Stimulated activated CD4-positive, alpha-beta T cell treated with anti-CD3 and anti-CD28 coated beads, Interleukin-4, amount 100 ng/mL, for 24 hours (primary cell): Measurements from ENCODE around the gene PSKH1.
A peak's percentile ranks its signal among the peaks of the same experiment; 100 is the strongest.
"Not testable (repeated sequence)": the region's sequence is repeated elsewhere in the genome, so short reads cannot be mapped to it uniquely, and the experiment has no call there.

Experiments
- DNase-seq: peaks from one replicate; pipeline ENCODE4 v3.0.0-alpha.2; 2020

PSKH1 gene

GRCh38 chr16:67892375-67892774, 679 bp upstream of the PSKH1 start:
- no peak for DNase-seq

- DNase-seq = peak; percentile 15
Measured at GRCh38 chr16:67893743-67894399, 817 bp downstream of the PSKH1 start.

GRCh38 chr16:67897231-67897630, 4.2 kb downstream of the PSKH1 start:
- no peak for DNase-seq

DNA sequence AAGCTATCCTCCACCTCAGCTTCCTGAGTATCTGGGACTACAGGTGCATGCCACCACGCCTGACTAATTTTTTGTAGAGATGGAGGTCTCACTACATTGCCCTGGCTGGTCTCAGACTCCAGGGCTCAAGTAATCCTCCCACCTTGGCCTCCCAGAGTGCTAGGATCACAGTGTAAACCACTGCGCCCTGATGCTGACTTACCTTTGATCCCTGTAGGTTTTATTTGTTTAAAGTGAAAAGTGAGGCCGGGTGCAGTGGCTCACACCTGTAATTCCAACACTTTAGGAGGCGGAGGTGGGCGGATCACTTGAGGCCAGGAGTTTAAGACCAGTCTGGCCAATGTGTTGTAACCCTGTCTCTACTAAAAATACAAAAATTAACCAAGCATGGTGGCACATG, 8.7 kb downstream of the PSKH1 start:
- DNase-seq = no peak

- no peak for DNase-seq
Measured at GRCh38 chr16:67902831-67903230, 9.8 kb downstream of the PSKH1 start.

- no peak for DNase-seq
Measured at GRCh38 chr16:67907397-67908180, 14.5 kb downstream of the PSKH1 start.

GRCh38 chr16:67909056-67909742, 16.1 kb downstream of the PSKH1 start:
- DNase-seq = no peak

DNA sequence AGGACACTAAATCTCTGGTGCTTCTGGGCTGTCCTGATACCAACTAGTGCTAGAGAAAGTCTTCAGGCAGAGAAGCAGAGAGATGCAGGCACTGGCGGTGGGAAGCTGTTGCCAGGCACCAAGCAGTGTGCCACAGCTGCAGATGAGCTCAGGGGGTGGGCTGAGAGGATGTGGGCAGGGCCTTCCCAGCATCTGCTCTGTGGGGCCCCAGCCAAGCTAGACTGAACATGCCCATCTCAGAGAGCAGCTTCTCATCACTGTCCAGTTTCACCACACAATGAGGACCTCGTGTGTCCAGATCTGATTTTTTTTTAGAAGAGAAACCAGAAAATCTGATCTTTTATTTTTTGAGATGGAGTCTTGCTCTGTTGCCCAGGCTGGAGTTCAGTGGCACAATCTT, 17.1 kb downstream of the PSKH1 start:
- DNase-seq = no peak

DNA sequence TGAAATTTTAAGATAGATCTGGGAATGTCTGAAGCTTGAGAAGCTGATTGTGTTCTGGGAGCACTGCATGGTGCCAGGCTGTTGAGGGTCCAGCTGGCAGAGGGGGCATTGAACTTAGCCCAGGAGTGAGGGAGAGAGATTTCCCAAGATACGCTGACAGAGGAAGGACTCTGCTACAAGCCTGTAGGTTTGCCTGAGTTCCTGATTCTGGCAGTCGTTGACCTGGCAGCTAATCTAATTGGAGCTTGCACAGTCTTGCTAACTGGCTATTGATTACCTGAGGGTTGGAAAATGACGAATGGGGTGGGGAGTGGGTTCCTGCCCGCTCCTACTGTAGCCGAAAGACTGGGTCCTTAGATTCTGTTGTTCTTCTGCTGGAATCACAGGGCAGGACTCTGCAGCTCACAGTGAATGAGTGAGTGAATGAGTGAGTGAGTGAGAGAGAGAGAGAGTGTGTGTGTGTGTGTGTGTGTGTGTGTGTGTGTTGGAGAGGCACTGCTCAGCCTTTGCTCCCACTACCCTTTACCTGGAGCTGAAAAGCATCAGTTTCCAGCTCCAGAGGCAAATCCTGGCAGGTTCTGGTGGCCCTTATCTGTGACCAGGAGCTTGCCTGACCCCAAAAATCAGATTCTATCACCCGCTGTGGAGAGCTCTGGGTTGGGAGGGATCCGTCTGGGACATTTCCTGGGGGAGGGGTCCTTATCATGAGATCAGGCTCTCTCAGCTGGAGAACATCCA, 21.9 kb downstream of the PSKH1 start:
- no peak for DNase-seq

DNA sequence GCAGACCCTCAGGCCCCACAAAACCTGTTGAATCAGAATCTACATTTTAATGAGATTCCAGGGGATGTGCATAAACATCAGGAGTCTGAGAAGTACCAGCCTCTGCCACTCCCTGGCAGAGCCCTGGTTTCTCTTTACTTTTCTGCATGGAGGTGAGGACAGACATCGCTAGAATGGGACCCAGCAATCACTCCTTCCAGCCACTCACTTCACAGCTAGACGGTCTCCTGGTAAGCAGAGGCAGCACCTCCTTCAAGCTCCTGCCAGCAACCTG, 22.4 kb downstream of the PSKH1 start:
- DNase-seq = not testable (repeated sequence)

- DNase-seq = no peak
Measured at GRCh38 chr16:67915831-67916723, 23.0 kb downstream of the PSKH1 start.

DNA sequence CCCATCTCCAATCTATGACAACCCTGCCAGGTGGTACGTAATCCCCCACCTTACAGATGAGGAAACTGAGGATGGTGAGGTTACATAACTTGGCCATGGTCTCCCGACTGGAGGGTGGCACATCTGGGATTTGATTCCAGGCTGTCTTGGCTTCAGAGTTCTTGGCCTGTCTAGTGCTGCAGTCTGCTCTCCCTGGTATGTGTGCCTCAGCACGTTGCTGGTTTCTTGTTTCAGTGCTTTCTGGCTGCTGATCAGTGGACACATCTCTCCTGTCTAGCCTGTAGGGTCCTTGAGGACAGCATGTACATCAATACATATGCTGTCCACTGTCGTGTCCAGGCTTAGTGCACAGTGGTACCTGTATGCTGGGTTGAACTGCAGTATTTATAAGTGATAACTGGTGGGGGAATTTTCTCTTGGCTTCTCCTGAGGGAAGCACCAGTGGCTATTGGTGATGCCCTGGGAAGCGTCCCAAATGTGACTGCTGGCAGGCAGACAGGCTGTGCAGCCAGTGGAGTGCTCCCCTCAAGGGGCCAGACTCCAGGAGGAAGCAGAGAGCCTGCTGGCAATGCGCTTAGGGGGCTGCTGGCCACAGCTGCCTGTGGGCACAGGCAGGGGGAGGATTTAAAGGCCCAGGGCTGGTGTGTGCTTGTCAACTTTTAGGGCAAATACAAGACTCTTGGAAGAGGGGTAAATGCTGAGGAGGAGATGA, 24.2 kb downstream of the PSKH1 start:
- no peak for DNase-seq

GRCh38 chr16:67917852-67918236, 24.8 kb downstream of the PSKH1 start:
- peak; percentile 71 for DNase-seq

DNA sequence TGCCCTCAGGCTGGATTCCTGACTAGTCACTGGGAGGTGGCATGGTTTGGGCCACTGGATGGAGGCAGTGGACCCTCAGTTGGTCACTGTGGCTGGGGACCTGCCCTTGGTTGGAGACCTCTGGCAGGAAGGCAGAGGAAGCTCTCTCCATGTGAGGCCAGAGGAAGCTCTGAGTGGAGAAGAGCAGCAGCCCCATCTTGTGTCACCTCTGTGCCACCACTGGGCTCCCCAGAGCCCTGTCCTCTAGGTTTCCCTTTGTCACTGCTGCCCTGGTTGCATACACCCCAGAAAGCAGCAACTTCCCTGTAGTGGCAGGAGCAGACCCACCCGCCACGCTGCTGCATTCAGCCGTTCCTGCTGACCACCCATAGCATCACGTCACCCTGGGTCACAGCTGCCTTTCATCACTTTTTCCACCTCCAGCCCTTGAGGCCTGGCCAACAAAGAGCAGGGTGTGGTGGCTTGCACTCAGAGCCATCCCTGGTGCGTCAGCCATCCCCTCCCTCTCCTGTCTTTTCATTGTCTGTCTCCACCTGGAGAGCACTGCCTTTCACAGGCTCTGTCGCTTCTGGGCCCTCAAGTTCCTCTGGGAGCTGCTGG, 26.7 kb downstream of the PSKH1 start:
- DNase-seq = no peak

GRCh38 chr16:67922221-67922620, 29.2 kb downstream of the PSKH1 start:
- no peak for DNase-seq

- DNase-seq = no peak
Measured at GRCh38 chr16:67922740-67923139, 29.7 kb downstream of the PSKH1 start.

- no peak for DNase-seq
Measured at GRCh38 chr16:67923414-67924116, 30.5 kb downstream of the PSKH1 start.

GRCh38 chr16:67924140-67924906, 31.3 kb downstream of the PSKH1 start:
- DNase-seq = no peak

- no peak for DNase-seq
Measured at GRCh38 chr16:67926181-67926750, 33.2 kb downstream of the PSKH1 start.
